ENCODE data around the gene PRM3.
"Not testable (repeated sequence)": the region's sequence is repeated elsewhere in the genome, so short reads cannot be mapped to it uniquely, and the experiment has no call there.

The PRM3 gene

DNA sequence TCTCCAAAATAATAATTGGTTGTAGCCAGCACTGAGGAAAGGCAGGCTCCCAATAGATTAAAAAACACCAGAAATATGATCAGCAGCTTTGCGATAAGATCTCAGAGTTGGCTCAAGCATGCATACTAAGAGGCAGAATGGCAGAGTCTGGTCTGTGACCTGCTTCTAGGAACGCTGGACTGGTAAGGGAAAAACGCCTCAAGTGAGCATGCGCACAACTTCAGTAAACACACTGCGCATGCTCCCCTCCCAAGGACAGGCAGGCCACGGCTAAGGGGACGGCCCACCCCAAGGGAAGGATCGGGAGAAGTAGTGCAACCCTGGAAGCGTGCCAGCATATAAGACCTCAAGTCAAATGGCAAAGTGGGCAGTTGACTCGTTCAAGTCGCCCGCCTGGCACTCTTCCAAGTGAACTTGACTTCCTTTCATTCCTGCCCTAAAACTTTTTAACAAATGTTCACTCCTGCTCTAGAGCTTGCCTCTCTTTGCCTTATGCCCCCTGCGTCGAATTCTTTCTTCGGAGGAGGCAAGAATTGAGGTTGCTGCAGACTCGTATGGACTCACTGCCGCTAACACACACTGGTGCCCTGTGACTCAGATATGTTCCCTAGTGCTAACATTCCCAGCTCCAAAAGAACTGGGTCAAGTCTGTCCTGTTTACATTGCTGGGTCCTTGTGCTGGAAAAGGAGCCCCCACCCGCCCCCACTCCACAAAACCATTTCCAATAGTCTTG, 30.1 kb upstream of the PRM3 start:
- DNase-seq (ENCODE audit: low spot score) = no peak

DNA sequence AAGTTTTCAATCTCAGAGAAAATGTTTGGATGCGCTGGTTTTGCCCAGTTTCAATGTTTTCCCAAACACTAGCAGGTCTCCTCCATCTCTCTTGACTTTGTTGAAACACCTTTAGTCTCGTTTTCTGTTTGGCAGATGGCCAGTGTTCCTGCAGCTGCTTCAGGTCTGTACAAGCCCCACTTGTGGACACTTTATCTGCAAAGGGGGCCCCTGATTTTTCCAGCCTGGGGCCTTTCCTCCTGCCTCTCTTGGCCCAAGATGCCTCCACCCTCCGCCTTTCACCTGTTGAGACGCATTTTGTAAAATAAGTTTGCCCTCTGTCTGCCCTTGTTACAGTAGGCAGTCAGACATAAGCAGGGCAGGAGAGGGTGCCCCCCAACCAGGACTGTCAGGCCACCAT, 29.5 kb upstream of the PRM3 start:
- DNase-seq (ENCODE audit: low spot score) = no peak

DNA sequence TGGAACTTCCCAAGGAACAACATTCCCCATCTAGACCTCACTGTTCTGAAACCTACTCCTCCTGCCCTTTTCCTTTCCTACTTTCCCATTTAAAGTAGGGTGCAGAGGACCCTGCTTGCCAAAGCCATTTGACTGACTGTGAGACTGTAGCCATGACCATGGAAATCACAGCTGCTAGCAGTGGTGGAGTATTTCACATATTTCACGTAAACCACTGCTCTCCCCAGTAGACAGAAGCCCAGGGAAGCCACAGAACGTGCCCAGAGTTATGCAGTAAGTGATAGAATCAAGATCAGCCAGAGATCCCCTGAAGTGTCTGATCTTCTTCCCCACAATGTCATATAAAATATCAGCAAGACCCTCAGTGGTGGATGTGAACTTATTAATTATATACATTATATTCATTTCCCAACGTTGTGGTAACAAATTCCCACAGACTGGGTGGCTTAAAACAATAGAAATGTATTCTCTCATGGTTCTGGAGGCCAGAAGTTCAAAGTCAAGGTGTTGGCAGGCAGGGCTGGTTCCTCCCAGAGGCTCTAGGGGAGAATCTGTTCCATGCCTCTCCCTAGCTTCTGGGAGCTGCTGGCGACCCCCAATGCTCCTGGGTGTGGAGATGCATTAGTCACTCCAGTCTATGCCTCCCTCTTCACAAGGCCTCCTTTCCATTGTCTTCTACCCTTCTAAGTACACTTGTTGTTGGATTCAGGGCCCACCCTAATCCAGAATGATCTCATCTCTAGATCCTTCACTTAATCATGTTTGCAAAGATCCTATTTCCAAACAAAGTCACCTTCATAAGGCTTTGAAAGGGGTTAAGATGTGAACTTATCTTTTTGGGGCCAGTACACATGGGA, 28.4 kb upstream of the PRM3 start:
- no peak for DNase-seq (ENCODE audit: low spot score)

DNA sequence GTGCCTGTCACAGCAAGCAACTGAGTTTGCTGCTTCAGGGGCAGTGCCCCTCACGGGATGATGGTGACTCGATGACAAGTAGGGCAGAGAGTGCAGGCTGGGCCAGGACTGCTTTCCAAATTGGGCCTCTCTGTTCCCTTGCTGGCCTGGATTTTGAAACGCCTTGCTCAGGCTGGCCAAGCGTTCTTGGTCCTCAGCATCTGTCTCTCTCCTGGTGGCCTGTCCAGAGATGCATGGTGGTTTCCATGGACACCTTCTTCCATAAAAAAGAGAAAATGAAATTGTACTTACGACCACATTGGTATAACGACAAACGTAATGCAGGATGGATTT, 27.1 kb upstream of the PRM3 start:
- DNase-seq (ENCODE audit: low spot score) = no peak

DNA sequence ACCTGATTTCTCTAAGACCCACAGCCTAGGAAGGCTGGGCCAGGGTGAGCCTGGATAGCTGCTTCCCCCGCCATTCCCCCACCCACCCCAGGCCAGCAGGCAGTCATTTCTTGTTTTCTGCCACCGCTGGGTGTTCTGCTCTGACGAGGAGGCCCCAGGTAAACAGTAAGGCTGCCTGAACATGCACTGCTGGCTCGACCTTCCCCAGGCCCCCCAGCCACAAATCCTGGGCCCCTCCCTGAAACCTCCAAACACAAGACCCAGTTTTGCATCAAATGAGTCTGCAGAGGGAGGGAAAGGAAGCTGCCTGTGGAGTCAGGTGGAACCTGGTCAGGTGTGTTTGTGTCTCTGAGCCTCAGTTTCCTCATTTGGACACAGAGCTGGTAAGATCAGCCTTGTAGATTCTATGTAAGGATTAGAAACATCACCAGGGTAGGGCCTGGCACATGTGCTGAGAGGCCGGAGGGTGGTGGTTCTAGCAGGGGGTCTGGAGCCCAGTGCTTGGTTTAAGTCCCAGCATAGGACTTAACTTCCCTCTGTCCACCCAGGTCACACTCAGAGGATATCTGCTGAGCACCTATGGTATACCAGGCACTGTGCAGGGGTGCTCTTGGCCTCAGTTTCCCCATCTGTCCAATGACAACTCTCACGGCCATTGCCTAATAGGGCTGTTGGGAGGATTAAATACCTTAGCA, 26.6 kb upstream of the PRM3 start:
- DNase-seq (ENCODE audit: low spot score) = no peak

DNA sequence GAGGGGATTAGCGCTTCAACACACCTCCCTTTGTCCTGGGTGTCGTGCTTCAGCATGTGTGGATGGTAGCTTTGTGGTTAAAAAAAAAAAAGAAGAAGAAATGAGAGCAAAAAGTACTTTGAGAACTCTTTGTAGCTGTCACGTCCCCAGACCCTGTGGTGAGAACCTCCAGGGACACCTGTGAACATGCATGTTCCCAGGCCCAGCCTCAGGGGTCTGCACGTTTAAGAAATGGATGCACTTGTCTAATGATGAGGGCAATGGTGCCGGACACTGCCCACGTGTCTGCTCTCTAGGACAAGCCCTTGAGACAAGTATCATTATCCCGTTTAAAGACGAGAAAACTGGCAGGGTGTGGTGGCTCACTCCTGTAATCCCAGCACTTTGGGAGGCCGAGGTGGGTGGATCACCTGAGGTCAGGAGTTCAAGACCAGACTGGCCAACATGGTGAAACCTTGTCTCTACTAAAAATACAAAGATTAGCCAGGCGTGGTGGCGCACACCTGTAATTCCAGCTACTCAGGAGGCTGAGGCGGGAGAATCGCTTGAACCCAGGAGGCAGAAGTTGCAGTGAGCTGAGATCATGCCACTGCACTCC, 25.6 kb upstream of the PRM3 start:
- DNase-seq (ENCODE audit: low spot score) = not testable (repeated sequence)

DNA sequence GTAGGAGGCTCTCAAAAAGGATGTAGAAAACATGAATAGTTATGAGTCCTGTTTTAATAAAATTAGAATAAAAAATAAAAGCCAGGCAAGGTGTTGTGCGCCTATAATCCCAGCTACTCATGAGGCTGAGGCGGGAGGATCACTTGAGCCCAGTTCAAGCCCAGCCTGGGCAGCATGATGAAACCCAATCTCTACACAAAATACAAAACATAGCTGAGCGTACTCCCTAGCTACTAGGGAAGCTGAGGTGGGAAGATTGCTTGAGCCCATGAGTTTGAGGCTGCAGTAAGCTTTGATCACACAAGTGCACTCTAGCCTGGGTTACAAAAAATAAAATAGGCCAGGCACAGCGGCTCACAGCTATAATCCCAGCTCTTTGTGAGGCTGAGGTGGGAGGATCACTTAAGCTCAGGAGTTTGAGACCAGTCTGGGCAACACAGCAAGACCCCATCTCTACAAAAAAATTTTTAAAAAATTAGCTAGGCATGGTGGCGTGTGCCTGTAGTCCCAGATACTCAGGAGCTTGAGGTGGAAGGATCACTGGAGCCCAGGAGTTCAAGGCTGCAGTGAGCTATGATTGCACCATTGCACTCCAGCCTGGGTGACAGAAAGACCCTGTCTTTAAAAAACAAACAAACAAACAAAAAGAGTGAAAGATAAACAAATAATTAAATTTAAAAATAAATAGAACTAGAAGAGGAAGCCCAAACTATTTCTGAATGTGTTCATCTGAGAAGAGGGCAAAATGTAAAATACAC, 24.9 kb upstream of the PRM3 start:
- no peak for DNase-seq (ENCODE audit: low spot score)

DNA sequence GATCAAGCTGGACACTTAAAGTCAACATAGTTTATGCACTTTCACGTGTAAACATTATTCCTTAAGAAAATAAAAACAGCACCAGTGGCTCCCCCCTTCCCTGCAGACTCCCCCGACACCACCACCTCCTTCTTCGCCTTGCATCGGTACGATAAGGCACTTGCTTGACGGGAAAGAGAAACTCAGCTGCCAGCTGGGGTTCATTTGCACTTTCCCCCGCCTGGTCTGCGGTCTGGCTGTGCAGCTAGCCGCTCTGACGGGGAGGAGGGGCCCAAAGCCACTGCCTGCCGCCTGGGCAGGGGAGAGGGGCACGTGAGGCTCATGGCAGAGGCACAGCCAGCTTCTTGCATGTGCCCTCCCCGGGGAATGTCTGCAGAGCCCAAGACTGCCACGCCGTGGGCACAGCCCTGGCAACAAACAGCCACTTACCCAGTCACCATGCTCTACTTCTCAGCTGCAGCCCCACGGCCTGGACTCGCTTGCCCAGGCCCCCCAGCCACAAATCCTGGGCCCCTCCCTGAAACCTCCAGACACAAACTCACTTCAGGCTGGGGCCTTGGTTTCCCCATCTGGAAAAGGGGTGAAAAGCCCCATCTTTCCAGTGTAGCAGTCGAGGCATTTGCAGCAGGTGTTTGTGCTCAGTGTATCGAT, 24.2 kb upstream of the PRM3 start:
- DNase-seq (ENCODE audit: low spot score) = peak; percentile 49

DNA sequence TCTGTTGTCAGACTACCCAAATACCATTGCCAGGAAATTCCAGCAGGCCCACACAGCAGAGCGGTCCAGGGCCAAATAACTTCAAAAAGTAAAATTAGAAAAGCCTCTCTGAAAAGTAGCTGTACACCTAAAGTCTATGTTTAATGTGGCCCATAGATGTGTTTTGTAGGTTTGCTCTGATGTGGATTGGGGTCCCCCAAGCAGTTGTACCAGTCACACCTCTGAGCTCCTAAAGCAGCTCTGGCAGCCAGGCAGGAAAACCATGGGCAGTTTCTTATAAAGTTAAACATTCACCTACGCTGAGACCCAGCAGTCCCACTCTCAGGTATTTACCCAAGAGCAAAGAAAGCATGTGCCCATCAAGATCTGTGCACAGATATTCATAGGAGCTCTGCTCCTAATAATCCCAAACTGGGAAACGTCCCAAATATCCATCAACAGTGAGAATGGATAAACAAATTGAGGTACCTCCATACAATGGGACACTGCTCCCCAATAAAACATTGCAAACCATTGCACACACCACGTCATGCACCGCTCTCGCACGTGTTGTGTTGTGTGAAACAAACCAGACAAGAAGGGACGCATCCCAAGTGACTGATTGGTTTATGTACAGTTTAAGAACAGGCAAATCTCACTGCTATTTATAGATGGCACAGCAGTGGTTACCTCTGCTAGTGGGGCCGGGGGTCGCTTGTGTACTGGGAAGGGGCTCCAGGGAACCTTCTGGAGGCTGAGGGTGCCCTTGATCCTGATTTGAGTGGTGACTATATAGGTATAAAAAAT, 23.5 kb upstream of the PRM3 start:
- DNase-seq (ENCODE audit: low spot score) = no peak

DNA sequence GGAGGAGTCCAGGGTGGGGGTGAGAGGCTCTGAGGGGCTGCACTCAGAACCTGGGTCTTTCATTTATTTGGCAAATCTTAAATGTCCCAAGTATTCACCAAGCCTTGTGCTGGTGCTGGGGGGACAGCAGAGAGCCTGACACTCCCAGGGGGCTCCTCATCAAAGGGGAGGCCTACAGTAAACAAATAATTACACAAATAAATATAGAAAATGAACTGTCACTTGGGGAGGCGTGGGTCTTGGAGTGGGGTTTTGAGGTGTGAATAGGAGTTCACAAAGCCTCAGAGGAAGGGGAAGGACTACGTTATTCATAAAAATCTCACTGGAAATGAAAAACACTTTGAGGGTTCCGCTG, 22.9 kb upstream of the PRM3 start:
- no peak for DNase-seq (ENCODE audit: low spot score)

DNA sequence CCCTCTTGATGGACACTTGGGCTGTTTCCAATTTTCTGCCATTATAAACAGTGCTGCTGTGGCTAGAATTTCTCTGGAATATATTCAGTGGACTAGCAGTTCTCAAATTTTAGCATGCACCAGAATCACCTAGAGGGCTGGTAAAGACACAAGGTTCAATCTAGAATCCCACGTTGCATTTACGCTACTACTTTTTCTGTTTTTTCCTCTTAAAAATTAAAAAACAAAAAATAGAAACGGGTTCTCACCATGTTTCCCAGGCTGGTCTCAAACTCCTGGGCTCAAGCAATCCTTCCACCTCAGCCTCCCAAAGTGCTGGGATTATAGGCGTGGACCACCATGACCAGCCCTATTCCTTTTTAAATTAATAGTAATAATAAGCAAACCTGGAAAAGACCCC, 22.2 kb upstream of the PRM3 start:
- no peak for DNase-seq (ENCODE audit: low spot score)

DNA sequence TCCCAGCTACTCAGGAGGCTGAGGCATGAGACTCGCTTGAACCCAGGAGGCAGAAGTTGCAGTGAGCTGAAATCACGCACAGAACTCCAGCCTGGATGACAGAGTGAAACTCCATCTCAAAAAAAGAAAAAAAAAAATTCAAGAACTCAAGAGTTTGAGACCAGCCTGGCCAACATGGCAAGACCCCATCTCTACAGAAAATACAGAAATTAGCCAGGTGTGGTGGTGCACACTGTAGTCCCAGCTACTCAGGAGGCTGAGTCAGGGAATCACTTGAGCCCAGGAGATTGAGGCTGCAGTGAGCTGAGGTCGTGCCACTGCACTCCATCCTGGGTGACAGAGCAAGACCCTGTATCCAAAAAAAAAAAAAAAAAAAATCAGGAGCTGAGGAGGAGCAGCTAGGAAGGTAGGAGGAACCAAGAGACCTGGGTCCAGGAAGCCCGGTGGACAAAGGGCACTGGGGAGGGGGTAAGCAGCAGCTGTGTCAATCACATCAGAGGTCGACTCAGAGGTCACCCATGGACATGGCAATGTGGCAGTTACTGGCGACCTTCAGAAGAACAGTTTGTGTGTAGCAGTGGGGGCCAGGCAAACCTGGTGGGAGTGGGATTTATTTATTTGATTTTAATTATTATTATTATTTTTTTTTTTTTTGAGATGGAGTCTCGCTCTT, 18.8 kb upstream of the PRM3 start:
- no peak for DNase-seq (ENCODE audit: low spot score)

DNA sequence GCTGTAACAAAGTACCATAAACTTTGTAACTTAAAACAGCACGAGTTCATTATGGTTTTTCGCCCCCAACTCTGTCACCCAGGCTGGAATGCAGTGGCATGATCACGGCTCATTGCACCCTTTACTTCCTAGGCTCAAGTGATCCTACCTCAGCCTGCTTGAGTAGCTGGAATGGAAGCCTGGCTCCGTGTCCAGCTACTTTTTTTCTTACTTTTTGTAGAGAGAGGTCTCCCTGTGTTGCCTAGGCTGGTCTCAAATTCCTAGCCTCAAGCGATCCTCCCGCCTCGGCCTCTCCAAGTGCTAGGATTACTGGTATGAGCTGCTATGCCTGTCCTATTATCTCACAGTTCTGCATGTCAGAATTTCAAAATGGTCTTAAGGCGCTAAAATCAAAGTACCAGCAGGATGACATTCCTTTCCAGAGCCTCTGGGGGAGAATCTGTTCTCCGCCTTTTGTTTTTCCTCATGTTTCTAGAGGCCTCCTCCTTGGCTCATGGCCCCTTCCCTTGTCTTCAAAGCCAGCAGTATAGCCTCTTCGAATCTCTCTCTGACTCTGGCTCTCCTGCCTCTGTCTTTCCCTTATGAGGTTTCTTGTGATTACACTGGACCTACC, 17.8 kb upstream of the PRM3 start:
- DNase-seq (ENCODE audit: low spot score) = no peak

DNA sequence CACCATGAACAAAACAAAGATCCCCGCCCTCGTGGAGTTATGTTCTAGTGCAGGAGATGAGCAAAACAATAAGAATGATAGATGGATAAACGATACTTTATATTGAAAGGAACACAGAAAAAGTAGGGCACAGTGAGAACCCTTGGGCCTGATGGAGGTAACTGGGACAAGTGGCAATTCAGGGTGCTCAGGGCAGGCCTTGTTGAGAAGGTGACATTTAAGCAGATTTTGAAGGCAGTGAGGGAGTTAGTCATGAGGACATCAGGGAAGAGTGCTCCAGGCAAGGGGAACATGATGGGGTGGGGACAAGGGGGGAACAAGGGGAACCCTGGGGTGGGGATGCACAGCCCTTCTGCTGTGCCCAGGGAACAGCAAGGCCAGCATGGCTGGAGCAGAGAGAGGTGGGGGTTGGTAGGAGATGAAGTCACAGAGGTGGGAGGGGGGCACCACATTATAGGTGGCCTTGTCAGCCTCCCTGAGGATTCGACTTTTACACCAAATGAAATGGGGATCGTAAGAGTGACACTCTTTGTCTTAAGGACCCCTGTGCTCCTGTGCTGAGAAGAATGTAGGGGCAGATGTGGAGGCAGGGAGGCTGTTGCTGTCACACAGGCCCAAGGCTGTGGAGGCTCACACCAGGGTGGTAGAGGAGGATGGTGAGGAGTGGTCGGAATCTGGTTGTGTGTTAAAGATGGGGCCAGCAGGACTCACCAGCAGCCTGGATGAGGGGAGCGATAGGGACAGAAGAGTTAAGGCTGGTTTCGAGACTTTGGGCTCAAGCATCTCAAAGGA, 16.9 kb upstream of the PRM3 start:
- no peak for DNase-seq (ENCODE audit: low spot score)

DNA sequence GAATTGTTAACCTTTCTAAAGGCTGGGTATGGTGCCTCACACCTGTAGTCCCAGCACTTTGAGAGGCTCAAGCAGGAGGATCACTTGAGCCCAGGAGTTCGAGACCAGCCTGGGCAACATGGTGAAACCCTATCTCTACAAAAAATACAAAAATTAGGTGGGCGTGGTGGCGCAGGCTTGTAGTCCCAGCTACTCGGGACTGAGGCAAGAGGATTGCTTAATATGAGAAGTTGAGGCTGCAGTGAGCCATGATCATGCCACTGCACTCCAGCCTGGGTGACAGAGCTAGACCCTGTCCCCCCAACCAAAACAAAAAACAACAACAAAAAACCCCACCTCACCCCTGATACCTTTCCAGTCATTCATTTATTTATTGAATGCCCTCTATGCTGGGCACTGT, 16.3 kb upstream of the PRM3 start:
- not testable (repeated sequence) for DNase-seq (ENCODE audit: low spot score)

DNA sequence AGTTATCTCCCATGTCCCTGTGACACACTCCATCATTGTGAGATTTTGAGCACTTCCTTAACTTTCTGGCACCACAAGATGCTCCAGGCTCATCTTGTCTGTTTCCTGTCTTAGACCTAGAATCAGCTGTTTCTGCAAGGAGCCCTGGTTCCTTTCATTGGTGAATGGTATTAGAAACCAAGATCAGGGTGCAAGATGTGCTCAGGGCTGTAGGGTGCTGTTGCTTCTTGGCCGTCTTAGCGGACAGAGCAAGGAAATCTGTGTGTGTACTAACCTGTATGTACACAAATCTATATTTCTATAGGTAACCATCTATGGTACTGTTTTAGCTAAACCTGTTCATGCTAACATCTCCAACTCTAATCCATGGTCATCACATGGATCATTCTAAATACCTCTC, 15.8 kb upstream of the PRM3 start:
- no peak for DNase-seq (ENCODE audit: low spot score)

DNA sequence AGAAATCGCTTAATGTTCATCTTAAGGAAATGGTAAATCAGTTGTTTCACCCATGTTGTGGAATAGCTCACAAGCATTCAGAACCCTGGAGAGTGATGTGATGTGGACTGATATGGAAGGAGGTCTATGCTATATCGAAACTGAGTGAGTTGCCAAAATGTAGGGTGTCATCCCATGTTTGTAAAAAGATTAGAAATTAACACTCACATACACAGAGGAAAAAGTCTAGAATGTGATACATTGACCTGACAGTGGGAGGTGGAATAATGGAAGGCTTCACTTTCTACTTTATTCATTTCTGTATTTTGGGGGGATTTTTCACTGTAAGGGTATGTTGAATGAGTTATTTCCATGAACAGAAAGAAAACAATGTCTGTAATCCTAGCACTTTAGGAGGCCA, 12.4 kb upstream of the PRM3 start:
- no peak for DNase-seq (ENCODE audit: low spot score)

DNA sequence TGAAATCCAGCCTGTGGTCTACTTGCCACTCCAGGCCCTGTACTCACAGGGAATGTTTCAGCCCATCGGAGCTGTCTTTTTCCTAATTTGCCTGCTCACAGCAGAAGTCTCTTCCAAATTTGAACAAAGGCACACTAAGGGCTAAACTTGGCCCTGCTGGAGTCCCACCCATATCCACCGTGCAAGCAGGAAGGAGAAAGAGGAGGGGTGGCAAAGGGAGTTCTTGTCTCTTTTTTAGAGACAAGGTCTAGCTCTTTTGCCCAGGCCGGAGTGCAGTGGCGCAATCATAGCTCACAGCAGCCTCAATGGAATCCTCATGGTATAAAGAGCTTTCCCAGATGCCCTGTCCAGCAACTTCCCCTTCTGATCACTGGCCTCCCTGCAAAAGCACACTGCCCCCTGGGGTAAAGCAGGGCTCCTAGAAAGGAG, 10.4 kb upstream of the PRM3 start:
- no peak for DNase-seq (ENCODE audit: low spot score)

All from hepatic stellate cell (primary cell).